GM19023 (cell line): ENCODE results near the gene TMEM184A.

Experiments
- ATAC-seq: cut with Tn5 transposase; IDR thresholded peaks from one replicate; pipeline ENCODE4 v1.9.1; 2021; ENCODE audit warnings: mild to moderate bottlenecking, moderate library complexity; ENCODE audit not compliant: unreplicated experiment

Gene TMEM184A

DNA sequence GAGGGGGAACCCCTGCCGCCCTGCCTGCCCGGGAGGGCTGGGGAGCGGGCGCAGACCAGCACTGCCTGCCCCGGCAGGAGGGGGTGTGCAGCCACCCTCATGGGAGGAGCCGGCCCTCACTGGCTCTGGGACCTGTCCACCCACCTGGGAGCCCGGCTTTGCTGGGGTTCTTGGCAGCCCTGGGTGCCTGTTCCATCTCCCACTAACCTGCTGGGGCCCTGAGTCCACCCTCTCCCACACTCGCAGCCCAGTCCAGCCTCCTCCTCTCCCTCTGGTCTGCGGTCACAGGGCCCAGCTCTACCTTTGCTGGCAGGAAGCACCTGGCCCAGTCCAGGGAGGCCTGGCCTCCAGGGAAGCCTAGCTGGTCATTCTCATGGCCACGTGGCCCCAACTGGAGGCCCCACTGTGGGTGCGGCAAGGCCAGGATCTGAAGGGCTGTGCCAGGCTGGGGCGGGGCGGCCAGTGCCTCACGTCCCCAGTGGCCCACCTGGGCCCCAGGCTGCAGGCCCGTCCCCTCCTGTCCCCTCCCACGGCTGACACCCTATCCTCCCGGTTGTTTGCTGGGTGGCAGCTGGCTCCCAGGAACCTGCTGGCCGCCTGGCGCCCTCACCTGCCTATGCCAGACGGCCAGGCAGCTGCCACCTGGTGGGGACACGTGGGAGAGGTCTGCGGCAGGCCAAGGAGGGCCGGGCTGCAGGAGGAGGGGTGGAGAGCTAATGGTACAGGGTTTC is at the start of gene TMEM184A:
TSS of gene TMEM184A (minus strand) at position 393 of the 731 bp plus-strand sequence. CDS start 721 bp downstream, outside the sequence.
- no peak for ATAC-seq

DNA sequence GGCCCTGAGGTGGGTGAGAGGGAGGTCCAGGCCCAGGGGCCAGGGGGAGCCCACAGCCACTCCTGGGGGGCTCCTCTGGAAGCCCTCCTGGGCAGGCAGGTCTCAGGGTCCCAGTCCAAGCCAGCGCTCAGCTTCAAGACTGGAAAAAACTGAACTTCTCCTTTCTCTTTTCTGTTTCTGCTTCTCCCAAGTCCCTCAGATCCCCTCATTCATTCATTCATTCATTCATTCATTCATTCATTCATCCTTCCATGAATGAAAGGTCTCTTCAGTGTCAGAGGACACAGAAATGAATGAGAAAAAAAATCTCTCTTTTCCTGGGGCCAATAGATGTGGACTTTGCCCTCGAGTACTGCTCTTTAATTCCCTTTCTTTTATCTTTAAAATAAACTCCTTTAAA is 48.4 kb upstream of the TMEM184A start:
- ATAC-seq: no peak

DNA sequence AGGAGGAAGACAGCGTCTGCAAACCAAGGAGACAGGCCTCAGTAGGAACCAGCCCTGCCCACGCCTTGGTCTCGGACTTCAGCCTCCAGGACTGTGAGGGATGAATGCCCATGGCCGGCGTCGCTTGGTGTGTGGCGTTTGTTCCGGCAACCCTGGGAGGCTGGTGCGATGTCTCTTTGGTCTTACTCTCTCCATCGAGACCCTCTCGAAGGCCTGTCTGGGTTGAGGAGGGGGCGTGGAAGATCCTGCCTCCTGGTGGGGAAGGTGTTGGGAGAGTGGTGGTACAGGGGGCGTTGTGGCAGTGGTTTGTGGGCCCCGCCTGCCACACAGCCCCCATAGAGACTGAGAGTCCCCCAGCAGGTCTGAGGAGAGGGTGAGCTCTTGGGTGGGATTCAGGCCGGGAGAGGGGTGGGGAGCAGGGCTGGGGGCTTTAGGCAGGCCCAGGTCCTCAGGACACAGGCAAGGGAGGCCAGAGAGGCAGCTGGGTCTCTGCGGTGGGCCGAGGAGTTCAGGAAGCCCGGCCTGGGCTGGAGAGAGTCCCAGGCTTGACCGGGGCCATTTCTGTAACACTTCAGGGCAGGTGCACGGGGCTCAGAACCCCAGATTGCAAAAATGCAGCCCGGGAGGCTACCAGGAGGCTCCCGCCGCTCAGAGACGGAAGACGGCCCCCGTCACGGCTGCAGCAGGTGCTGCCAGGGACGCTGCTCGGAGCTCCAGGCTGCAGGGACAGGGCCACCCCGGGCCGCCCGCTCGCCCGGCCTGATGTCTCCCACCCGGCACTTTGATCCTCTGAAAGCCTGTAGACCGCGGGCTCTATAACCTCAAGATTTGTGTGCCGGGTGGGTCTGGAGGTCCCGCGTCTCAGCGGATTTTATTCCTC is 47.6 kb upstream of the TMEM184A start:
- no peak for ATAC-seq

DNA sequence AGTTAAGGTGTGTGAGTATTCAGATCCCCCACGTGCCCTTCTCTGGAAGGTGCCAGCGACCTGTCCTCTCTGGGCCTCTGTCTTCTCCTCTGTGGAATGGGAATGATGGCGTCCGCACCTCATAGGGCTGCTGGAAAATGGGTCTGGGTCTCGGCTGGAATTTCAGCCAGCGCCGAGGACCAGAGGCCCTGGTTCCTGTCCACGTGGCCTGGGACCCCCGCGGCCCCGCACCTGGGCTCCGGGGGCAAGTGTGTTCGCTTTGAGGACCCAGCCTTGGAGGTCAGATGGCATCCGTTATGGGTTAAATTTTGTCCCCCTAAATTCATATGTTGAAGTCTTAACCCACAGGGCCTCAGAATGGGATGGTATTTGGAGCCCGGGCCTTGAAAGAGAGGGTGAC is 46.4 kb upstream of the TMEM184A start:
- no peak for ATAC-seq

DNA sequence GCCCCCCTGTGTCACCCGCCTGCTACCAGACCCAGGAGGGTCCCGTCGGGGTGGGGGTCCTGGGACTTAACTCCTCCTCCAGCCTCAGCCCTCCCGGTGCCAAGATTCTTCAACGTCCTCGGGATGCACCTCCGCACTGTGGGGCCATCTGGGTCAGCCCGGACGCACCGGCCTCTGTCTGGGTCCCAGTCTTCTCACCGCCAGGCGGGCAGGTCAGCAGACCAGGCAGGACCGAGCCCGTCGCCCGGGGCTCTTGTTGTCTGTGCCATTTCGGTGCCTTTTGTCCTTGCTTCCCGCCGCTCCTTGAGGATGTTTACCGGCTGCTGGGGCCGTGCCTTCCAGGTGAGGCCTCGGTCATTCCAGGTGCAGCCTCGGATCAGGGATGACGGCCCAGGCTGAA is 46.0 kb upstream of the TMEM184A start:
- no peak for ATAC-seq

DNA sequence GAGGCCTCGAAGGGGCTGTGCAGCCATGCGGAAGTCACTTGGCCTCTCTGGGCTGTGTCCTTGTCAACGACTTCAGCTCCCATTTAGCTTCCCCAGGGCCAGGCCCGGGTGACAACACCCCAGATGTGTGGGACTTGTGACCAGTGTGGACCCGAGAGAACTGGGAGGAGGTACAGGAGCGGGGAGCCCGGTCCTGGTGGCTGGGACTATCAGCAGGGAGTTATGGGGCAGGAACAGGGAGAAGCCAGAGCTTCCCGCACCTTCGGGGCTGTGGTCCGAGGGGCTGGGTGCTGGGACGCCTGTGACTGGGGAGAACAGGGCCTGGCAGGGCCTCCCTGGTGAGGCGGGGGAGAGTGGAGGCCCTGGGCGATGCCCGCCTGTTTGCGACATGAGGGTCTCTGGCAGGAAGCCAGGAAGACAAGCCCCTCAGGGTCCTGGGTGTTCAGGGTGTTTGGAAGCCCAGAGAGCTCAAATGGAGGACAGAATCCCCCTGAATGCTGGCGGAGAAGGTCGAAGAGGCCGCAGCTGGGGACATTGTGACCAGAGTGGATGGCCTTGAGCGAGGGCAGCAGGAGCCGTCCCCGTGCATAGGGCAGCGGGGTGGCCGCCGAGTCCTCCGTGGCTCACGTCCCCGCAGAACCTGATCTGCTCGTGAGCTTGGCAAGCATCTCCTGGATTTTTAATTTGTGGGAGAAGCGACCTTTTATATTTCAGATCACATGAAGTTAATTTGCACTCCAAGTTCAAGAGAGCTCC is 43.8 kb upstream of the TMEM184A start:
- ATAC-seq: no peak

DNA sequence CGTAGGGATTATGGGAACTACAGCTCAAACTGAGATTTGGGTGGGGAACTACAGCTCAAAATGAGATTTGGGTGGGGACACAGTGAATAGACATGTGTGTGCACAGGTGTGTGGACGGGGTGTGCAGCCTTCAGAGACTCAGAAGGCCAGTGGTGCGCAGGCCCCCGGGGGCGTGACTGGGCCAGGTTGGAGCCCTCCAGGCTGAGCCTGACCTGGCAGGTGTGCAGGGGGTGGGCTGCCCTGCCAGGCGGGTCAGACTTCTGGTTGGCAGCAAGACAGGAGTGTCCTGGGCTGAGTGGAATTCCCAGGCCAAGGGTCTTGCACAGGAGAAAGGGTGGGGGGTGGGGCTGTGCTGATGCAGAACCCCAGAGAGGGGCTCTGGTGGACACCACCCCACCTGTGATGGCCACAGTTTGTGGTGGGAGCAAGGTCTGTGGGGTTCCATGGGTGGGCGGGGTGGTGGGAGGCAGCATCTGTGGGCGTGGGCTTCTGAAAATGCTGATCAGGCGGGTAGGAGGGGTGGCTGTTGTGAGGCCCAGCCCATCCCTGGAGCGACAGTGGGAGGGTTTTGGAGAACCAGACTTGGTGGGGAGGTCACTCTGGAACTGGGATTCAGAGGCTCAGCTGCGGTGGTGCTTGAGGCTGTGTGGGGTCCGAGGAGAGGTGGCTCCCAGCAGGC is 43.1 kb upstream of the TMEM184A start:
- ATAC-seq: no peak

DNA sequence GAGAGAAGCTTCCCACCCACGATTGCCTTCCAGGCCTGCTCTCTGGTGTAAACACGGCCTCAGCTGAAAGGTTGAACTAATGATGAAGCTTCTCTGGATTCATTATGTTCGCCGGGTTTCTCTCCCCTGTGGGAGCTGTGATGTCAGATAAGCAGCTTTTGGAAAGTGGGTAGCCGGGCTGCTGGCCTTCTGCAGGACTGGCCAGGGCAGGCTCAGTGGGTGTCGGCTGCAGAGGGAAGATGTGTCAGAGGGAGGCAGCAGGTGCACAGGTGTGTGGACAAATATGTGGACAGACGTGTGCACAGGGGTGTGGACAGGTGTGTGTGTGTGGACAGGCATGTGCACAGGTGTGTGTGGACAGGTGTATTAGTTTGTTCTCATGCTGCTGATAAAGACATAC is 42.3 kb upstream of the TMEM184A start:
- no peak for ATAC-seq

DNA sequence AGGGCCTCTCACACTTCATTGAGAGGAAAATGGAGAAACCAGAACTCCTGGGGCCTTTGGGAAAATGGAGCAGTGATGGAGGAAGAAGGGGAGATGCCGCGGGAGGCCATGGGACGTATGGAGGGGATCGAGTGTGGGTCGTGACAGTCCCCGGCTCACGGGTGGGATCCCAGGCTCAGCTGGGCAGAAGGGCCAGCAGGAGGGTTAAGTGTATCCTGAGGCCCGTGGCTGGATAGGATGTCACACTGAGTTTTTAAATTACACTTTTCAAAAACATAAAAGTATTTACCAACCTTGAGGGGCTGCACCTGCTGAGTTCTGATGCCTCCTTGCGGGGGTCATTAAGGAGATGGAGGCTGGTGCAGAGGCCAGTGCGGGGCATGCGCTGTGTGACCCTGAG is 41.8 kb upstream of the TMEM184A start:
- ATAC-seq: no peak

DNA sequence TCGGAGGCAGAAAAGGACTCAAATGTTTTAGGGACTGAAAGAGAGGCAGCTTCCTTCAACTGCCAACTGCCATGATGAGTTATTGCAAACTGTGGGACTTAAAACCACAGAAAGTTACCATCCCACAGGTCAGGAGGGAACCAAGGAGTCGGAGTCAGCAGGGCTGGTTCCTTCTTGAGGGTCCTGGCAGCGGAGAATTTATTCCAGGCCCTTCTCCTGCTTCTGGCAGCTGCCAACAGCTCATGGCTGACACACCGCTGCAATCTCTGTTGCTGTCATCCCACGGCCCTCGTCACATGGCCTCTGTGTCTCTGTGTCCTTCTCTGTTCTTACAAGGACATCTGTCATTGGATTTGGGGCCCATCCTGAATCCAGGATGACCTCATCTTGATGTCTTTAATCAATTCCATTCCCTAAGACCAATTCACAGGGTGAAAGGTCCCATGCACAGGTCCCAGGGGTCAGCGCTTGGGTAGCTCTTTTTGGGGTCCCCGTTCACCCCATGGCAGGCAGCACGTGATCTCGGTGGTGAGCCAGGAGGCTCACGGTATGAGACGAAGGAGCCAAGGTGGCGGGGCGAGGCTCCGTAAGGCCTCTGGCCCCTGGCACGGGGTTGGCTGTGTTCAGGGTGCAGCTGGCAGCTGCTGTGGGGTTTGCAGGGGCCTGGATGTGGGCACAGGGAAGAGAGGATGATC is 41.2 kb upstream of the TMEM184A start:
- ATAC-seq: no peak

DNA sequence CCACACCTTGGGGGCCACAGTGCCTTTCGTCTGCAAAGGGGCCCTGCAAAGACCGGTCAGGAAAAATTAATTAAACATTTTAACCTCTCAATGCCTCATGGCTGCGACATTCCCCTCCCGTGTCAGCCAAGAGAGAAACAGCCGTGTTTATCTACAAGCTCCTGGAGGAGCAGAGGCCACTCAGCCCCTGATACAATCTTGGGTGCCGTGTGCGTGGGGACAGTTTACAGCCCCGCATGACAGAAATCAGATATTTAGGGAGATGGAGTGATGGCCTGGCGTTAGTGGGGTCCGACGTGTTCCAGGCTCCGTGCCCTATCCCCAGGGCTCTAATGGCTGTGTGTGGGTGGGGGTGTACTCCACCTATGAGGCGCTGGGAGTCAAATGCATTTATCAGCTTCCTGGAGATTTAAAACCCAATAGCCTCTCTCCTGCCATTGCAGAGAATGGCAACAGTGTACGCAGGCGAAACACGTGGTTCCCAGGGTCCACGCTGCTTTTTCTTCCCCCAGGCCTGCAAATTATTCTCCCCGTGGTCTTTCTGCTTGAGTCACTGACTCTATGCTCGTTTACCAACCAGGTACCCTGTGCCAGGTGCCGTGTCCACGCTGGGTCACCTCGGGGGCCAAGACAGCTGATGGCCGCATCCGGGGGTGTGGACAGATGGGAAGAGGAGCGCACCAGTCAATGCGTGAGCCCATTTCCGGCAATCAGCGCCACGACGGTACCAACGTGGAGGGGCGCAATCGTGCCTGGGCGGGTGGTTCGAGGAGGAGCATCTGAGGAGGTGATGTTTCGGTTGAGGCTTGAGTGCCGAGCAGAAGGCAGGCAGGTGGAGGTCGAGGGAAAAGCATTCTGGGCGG is 40.4 kb upstream of the TMEM184A start:
- ATAC-seq: no peak

DNA sequence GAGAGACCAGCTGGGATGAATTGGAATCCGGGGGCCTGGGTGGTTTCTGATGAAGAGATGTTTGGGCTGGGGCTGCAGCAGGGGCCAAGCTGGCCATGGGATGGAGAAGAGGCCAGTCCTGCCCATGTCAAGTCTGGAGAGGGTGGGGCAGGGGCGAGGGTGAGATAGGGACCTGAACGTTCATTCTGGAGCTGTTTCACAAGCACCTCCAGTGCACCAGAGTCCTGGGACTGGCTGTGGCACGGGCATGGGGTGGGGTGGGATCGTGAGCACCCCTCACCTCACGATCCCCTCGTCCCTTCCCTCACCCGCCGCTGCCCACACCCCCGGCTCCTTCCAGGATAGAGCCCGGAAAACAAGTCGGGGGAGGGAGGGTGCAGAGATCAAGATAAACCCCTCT is 39.6 kb upstream of the TMEM184A start:
- ATAC-seq: no peak

DNA sequence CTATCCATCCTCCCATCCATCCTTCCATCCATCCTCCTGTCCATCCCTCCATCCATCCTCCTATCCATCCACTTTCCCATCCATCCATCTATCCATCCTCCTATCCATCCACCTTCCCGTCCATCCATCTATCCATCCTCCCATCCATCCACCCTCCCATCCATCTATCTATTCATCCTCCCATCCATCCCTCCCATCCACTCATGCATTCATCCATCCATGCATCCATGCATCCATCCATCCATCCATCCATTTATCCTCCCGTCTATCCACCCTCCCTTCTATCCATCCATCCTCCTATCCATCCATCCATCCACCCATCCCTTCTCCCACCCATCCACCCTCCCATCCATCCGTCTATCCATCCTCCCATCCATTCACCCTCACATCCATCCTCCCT is 39.0 kb upstream of the TMEM184A start:
- ATAC-seq: no peak

DNA sequence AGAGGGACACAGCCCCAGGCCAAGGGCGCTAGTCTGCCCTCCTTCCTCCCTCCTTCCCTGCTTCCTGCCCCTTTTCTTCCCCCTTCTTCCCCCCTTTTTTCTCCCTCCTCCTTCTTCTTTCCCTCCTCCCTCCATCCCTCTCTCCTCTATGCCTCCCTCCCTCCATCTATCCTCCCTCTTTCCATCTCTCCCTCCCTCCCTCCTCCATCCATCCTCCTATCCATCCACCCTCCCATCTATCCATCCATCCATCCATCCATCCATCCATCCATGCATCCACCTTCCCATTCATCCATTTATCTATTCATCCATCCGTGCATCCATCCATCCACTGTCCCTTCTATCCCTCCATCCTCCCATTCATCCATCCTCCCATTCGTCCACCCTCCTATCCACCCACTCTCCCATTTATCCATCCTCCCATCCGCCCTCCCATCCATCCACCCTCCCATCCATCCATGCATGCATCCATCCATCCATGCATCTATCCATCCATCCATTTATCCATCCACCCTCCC is 38.0 kb upstream of the TMEM184A start:
- no peak for ATAC-seq

DNA sequence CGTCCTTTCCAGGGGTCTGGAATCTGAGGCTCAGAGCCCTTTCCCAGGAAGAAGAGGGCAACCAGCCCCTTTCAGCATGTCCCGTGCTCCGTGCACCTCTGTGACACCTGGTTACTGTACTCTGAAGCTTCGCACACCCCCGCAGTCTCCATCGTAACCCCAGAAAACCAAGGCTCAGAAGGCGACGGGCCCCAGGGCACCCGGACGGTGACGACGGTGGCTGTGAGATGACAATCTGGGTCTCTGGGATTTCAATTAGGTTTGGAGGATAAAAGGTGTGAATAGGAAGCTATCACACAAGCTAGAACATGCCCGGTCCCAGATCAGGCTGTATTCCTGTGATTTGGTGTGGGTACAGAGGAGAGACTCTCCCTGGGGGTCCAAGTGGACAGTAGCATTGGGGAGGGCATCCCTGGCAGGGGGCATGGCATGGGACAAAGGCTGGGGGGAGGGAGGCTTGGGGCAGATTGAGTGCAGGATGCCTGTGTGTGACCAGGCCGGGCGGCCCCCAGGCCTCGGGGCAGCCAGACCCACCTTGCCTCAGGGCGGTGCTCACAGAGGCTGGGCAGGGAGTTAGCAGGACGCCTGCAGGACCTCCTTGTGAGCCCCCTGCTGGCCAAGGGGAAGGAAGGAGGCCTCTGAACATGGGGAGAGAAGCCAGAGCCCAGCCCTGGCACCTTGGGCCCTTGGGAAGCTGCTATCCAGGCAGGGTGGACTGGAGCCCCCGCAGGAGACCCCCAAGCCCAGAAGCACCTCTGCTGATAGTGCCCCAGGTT is 37.3 kb upstream of the TMEM184A start:
- no peak for ATAC-seq

DNA sequence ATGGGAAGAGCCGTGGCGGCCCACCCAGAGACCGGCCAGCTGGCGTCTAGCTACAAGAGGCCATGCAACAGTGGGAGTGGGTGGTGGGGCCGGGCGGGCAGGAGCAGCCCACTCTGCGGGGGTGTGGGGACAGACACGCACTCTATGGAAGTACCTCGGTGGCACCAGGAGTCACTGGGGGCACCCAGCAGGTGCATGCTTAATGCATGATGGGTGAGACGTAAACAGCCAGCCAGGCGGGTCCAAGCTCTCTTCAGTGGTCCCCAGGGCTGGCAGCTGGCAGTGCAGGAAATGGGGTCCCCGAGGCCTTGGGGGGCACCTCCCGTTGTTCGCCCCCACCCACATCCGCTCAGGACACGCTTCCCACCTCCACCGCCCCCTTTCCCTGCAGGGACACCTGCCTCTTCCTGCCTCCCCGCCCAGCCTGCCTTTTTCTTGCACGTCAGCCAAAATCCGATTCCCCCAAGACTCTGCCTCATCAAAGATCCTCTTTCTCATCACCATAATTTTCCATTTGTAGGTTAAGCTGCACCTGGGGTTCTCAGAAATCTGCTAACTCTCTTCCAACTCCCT is 36.4 kb upstream of the TMEM184A start:
- no peak for ATAC-seq

DNA sequence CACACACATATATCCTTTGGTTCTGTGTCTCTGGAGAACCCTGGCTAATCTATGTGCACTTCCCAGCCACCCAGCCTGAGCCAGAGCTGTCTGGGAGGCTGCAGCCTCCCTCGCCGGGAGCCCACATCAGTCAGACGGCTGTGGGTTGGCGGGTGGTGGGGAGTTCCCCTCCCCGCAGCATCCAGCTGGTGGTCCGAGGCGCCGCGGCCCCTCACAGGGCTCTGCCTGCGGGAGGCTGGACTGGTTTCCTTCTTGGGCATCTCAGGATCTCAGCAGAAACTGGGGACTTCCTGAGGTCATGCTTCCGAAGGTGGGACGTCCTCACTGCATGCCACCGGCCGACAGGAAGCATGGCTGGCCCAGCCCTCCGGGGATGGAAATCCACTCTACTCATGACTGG is 35.9 kb upstream of the TMEM184A start:
- ATAC-seq: no peak

DNA sequence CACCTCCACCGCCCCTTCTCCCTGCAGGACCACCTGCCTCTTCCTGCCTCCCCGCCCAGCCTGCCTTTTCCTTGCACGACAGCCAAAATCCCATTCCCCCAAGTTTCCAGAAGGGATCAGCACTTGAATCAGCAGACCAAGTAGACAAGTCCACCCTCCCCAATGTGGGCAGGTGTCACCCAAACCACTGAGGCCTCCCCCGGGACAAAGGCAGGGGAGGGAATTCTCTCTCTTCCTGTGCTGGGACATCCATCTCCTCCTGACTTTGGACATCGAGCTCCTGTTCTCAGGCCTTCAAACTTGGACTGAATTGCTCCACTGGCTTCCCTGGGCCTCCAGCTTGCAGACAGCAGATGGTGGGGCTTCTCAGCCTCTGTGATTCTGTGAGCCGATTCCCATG is 35.4 kb upstream of the TMEM184A start:
- no peak for ATAC-seq
